Measurements from ENCODE around the gene COL4A5. TPM values are rescaled to one million over a fixed set of nuclear protein-coding genes. Genes with fewer than 3 reads are reported as not detected.
A peak's percentile ranks its signal among the peaks of the same experiment; 100 is the strongest.
"Not testable (repeated sequence)": the region's sequence is repeated elsewhere in the genome, so short reads cannot be mapped to it uniquely, and the experiment has no call there.

The COL4A5 gene
- total and polyA plus RNA-seq, 8 donors = 0.58 to 3.3 (median 1.2) TPM

- peak; percentile 88 for FAIRE-seq
- H3K36me3 ChIP-seq = no peaks in the 10 kb centered on the region
- H3K27ac ChIP-seq = no peak overlapping the region
Observed at GRCh38 chrX:108473979-108474378, 34.3 kb downstream of the COL4A5 start.

GRCh38 chrX:108481528-108481927 is 41.9 kb downstream of the COL4A5 start:
- H3K27me3 ChIP-seq = not testable (repeated sequence)

More at GRCh38 chrX:108473979-108474378, 34.3 kb downstream of the COL4A5 start:
- Histone ChIP-seq H3K4me3 (no peak overlapping the region), H3K27me3 (peaks cover 0 to 10% (median 0%) of the 10 kb centered on the region in 4 donors), H3K4me1 (no peaks in the 10 kb centered on the region), H3K9me3 (no peaks in the 10 kb centered on the region)
- no peak for TF ChIP-seq CTCF (IDR thresholded peaks at IDR 0.05)
- intact Hi-C loops (cut with DNase I) = no loop called here
- ATAC-seq = no peak
- no peak for DNase-seq

GRCh38 chrX:108484251-108484650 is 44.6 kb downstream of the COL4A5 start:
- FAIRE-seq = no peak
- Histone ChIP-seq H3K36me3 (no peaks in the 10 kb centered on the region), H3K9me3 (no peaks in the 10 kb centered on the region), H3K27me3 (peaks cover 0 to 3% (median 0%) of the 10 kb centered on the region in 4 donors), H3K4me3 (no peak overlapping the region), H3K27ac (no peak overlapping the region), H3K4me1 (no peaks in the 10 kb centered on the region)
- no peak for TF ChIP-seq CTCF (IDR thresholded peaks at IDR 0.05)
- 69 to 81% methylated on average over 3 of the region's 3 CpGs for WGBS, 2 donors
- ATAC-seq = no peak
- intact Hi-C loops (cut with DNase I) = no loop called here
- DNase-seq = no peak

More at GRCh38 chrX:108481528-108481927, 41.9 kb downstream of the COL4A5 start:
- H3K27ac ChIP-seq; FAIRE-seq; DNase-seq; H3K9me3 ChIP-seq; intact Hi-C loops (cut with DNase I); H3K4me1 ChIP-seq; ATAC-seq; H3K36me3 ChIP-seq; H3K4me3 ChIP-seq: not testable (repeated sequence)
- WGBS, 2 donors = 78 to 91% methylated on average over 6 of the region's 6 CpGs

GRCh38 chrX:108485960-108486359 is 46.3 kb downstream of the COL4A5 start:
- H3K36me3 ChIP-seq = no peaks in the 10 kb centered on the region
- no peaks in the 10 kb centered on the region for H3K9me3 ChIP-seq
- WGBS, 2 donors = 63 to 92% methylated on average over 2 of the region's 2 CpGs
- no peak overlapping the region for H3K27ac ChIP-seq
- H3K4me3 ChIP-seq = no peak overlapping the region
- TF ChIP-seq CTCF (IDR thresholded peaks at IDR 0.05) = no peak
- FAIRE-seq (no peak), DNase-seq (no peak), ATAC-seq (no peak)
- H3K27me3 ChIP-seq = peaks cover 0 to 3% (median 0%) of the 10 kb centered on the region in 4 donors
- H3K4me1 ChIP-seq = no peaks in the 10 kb centered on the region
- intact Hi-C loops (cut with DNase I) = no loop called here

GRCh38 chrX:108494406-108495090 is 54.9 kb downstream of the COL4A5 start:
- no peak overlapping the region for H3K4me3 ChIP-seq
- H3K36me3 ChIP-seq = no peaks in the 10 kb centered on the region
- no peaks in the 10 kb centered on the region for H3K4me1 ChIP-seq
- no peak for TF ChIP-seq CTCF (IDR thresholded peaks at IDR 0.05)
- FAIRE-seq (no peak), ATAC-seq (no peak), DNase-seq (no peak)
- peaks cover 0 to 5% (median 2%) of the 10 kb centered on the region in 4 donors for H3K27me3 ChIP-seq
- H3K27ac ChIP-seq = no peak overlapping the region
- H3K9me3 ChIP-seq = no peaks in the 10 kb centered on the region
- intact Hi-C loops (cut with DNase I) = no loop called here
- 55 to 84% methylated on average over 3 of the region's 3 CpGs for WGBS, 2 donors

Data from pancreas (tissue), 10 donors.